Gastroesophageal sphincter (tissue), 3 donors: ENCODE results near the gene ENO3.

Source experiments
- CTCF ChIP-seq, 4 experiments: fragments of 200-600 bp in 2 of 4; fragments of 450-650 bp in 2 of 4; sonication (generic) in 1 of 4; IDR thresholded peaks; one replicate each; pipeline ENCODE4 v1.5.1; 2017 to 2019; ENCODE audit warnings: antibody characterized with exemption in 4 of 4, mild to moderate bottlenecking in 2 of 4, moderate library complexity in 2 of 4
- EP300 ChIP-seq: sonication (generic); formaldehyde crosslinking; IDR thresholded peaks from one replicate; pipeline ENCODE4 v1.6.1; 2017; ENCODE audit warnings: antibody characterized with exemption, mild to moderate bottlenecking
- POLR2A ChIP-seq, 2 donors: fragments of 450-650 bp; IDR thresholded peaks; one replicate each; pipeline ENCODE4 v1.6.1; 2017; ENCODE audit warnings: antibody characterized with exemption in 2 of 2, mild to moderate bottlenecking in 2 of 2, moderate library complexity in 1 of 2
- POLR2AphosphoS5 ChIP-seq: sonication (generic); formaldehyde crosslinking; IDR thresholded peaks from one replicate; pipeline ENCODE4 v1.6.1; 2017; ENCODE audit warnings: antibody characterized with exemption

- TF ChIP-seq CTCF (IDR thresholded peaks at IDR 0.05) (no peak), EP300 (no peak), POLR2A (IDR thresholded peaks at IDR 0.05) (no peak), POLR2AphosphoS5 (no peak)
Measured at GRCh38 chr17:4994081-4994595, 43.2 kb downstream of the ENO3 start.
